HG03064 (cell line): Measurements from ENCODE around the gene ZMYND11.
A peak's percentile ranks its signal among the peaks of the same experiment; 100 is the strongest.

ENCODE experiments used
- ATAC-seq: cut with Tn5 transposase; IDR thresholded peaks from one replicate; pipeline ENCODE4 v1.9.1; 2021; ENCODE audit warnings: low read depth; ENCODE audit not compliant: unreplicated experiment

The ZMYND11 gene

DNA sequence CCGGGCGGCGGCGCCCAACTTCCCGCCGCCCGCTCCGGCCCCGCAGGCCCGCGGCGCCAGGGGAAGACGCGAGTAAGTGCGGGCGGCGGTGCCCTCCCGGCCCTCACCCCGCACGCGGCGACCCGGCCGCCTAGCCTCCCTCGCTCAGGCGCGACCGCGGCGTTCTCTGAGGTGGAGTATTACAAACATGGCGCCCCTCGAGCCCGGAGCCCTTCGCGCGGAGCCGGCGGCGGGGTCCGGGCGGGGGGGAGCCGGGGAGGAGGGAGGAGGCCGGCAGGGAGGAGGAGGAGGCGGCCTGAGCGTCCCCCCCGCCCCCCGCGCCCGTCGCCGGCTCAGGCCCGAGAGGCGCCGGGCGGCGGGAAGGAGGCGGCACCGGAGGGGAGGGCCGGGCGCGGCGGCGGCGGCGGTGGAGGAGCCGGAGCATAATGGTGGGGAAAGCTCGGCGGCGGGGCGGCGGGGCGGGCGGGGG, at the start of gene ZMYND11:
ZMYND11 (plus strand) TSS at position 324 of the 469 bp plus-strand sequence. CDS start 44,558 bp downstream, outside the sequence.
- peak; percentile 44 for ATAC-seq

DNA sequence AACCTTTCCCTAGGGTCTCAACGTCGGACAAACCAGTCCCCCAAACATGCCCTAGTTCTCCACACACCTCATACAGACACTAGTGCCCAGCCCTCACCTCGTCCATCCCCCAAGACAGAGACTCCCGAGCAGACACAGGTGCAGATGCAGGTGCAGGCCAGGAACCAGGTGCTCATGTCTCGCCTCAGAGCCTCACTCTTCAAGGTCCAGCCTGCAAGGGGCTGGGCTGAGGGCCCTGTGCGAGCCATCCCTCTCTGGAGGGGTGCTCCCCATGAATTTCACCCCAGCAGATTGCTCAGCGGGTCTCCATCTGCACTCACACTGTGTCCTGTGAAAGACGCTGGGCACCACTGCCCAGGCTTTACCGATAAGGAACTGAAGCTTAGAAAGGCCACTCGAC, 49.2 kb upstream of the ZMYND11 start:
- no peak for ATAC-seq

DNA sequence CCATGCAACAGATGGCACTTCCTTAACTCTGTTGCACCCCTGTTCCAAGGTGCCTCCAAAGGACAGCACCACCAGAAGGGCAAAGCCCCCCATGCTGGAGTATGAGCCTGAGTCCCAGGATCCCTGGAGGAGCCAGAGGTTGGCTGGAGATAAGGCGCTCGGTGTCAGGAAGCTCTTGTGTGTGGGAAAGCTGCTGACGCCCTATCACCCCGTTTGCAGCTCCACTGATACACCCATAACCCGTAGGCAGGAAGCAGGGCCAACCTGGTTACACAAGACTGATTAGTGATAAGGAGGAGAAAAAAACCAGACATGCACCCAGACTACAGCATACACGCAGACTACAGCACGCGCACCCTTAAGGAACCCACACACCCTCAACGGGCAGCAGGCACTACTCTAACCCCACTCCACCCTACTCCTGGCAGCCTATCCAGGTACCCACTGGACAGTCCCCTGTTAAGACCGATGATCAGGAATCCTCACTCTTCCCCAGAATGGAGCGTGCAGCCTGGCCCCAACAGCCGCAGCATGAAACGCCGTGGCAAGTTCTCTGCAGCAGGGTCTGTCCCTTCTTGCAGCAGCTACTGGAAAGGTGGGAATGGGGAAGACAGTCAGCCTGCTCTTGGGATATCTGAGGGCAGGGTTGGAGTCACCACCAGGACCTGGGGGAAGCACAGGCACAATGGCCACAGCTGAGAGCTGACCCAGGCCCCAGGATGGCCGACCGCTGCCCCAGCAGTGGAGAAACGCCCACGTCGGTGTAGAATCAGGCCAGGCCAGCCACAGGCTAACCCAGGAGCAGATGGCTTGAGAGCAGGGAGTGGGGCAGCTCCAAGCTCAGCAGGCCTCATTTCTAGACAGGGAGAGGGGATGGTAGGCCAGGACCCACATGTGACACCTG, 47.8 kb upstream of the ZMYND11 start:
- ATAC-seq: no peak

DNA sequence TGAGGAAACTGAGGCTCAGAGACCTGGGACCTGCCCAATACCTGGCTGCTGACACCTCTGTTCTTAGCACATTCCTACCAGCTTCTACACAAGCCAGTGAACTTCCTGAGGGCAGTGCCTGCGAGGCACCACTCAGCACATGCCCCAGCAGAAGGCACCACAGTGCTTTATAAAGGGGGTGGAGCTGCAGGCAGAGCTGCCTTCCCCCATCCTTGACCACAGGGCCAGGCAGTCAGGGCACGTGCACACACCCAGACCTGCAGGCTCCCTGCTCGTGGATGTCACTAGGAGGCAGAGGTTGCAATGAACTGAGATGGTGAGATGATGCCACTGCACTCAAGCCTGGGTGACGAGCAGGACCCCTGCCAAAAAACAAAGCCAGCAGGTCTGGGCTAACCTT, 47.0 kb upstream of the ZMYND11 start:
- ATAC-seq: no peak

DNA sequence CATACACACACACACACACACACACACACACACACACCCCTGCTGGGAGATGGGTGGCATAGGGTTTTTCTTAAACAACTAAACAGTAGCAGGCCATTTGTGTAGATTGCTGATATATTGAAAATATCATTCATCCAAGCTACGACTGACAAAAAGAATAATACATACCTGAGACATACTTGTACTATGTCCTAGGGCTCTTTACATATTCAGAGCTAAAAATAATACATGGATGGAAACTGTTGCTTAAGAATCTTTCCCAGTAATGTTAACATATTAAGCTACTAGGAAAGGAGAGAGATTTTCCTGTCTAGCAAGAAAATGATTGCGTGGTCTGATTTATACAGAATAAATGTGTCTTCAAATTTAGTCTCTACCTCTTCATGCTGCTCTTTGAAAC, 46.0 kb upstream of the ZMYND11 start:
- ATAC-seq: no peak

DNA sequence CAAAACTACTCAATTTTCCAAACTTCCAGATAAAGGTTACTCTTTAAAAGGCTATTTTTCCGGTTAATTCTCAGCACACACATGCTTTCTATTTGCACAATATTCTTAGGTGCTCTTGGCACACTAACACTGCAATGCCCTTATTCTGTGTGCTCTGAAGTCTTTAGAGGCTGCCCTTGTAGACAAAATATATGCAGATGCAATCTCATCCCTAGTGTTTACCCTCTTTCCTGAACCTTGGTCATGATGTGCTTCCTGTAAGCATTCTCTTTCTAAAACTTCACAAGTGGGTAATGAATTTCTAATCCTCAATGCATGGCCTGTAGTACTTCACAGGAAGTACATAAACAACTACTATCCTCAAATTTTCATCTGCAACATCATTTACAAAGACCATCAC, 45.1 kb upstream of the ZMYND11 start:
- no peak for ATAC-seq

DNA sequence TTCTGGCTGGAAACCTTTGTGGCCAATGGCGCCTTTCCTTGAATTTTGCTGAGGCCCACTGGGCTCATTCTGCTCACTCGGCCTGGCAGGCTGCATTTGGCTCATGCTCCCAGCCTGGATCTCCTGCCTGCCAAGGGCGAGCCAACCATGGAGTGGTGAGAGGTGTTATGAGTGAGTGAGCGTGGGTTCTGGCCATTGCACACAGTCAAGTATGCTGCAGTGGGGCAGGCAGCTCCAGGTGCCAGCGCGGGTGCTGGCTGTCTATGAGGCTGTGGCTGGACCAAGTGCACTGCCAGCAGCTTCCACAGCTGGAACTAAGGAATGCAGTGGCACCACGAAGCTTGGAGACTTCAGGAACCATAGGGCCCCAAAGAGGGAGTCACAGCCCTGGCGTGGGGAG, 43.9 kb upstream of the ZMYND11 start:
- no peak for ATAC-seq

DNA sequence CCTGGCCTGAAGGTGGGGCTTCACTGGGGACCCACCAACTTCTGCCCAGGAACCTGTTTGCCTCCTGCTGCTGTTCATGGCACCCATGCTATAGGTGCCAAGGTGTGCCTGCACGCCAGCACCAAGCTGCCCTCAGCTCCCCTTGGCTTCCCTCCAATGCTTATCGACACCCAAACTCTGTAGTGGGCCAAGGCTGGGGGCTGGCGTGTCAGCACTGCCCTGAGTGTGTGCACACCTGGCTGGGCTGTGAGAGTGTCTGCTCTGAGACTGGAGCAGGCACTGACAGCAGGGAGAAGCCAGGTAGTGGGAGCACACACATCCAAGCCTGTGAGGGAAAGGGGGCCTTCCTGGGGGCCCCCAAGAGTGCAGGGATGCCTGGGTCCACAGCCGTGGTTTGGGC, 43.1 kb upstream of the ZMYND11 start:
- ATAC-seq: no peak

DNA sequence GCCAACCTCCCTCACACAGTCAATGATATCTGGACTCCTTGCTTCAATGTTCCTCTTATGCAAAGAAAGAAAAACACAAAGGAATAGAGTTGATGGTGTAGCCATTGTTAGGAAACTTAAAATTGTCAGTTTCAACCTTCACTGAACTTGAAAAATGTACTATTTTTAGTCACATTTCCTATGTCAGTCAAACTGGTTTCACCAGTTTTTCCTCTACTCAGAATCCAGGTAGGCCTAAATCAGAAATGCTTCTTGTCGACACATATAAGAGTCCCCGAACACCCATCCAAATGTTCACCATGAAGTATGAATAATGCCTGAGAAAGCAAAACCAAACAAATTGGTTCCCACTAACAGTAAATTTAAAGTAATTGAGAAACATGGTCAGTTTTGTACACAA, 42.4 kb upstream of the ZMYND11 start:
- no peak for ATAC-seq

DNA sequence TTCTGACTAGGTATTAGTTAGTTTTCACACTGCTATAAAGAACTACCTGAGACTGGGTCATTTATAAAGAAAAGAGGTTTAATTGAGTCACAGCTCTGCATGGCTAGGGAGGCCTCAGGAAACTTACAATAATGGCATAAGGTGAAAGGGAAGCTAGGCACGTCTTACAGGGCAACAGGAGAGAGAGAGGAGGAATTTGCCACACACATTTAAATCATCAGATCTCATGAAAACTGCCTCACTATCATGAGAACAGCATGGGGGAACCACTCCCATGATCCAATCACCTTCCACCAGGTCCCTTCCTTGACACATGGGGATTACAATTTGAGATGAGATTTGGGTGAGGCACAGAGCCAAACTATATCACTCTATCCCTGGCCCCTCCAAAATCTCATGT, 40.6 kb upstream of the ZMYND11 start:
- ATAC-seq: no peak

DNA sequence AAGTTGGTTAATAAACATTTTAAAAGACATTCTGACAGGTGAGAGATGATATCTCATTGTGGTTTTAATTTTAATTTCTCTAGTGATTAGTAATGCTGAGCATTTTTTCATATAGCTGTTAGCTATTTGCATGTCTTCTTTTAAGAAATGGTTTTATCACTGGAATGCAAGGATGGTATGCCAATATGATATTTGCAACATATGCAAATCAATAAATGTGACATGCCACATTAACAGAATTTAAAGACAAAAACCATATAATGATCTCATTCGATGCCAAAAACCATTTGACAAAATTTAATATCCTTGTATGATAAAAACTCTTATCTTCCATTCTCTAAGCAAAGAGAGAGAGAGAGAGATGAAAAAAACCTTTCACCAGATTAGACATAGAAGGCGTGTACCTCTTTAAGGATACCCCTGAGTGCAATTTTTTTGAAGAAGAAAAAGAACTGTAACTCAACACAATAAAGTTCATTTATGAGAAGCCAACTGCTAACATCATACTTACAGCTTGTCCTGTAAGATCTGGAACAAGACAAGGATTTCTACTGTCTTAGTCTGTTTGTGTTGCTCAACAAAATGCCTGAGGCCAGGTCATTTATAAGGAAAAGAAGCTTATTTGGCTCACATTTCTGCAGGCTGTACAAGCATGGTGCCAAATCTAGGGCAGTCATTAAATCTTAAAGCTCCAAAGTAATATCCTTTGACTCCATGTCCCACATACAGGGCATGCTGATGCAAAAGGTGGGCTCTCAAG, 39.7 kb upstream of the ZMYND11 start:
- no peak for ATAC-seq

DNA sequence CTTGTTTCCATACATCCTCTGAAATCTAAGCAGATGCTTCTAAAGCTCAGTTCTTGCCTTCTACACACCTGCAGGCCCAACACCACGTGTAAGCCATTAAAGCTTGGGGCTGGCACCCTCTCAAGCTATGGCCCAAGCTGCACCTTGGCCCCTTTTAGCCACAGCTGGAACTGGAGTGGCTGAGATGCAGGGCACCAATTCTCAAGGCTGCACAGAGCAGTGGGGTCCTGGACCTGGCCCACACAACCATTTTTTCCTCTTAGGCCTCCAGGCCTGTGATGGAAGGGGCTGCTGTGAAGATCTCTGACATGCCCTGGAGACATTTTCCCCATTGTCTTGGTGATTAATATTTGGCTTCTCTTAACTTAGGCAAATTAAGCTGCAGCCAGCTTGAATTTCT, 38.8 kb upstream of the ZMYND11 start:
- ATAC-seq: no peak

DNA sequence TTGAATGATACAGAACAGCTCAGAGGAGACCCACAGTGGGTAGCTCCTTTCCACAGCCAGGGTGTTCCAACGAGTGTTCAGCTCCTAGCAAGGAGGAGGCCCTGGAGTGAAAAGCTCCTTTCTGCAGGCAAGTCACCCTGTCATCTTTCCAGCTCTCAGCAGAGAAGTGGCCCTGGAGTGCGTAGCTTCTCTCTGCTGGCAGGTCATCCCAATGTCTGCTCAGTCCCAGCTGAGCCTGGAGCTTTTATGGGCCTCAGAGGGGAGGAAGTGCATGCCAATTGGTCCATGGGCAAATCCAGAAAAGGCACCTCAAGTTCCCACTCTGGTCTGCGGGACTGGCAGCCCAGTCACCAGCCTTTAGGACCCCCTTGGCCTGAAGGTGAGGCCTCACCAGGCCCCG, 30.8 kb upstream of the ZMYND11 start:
- ATAC-seq: no peak

DNA sequence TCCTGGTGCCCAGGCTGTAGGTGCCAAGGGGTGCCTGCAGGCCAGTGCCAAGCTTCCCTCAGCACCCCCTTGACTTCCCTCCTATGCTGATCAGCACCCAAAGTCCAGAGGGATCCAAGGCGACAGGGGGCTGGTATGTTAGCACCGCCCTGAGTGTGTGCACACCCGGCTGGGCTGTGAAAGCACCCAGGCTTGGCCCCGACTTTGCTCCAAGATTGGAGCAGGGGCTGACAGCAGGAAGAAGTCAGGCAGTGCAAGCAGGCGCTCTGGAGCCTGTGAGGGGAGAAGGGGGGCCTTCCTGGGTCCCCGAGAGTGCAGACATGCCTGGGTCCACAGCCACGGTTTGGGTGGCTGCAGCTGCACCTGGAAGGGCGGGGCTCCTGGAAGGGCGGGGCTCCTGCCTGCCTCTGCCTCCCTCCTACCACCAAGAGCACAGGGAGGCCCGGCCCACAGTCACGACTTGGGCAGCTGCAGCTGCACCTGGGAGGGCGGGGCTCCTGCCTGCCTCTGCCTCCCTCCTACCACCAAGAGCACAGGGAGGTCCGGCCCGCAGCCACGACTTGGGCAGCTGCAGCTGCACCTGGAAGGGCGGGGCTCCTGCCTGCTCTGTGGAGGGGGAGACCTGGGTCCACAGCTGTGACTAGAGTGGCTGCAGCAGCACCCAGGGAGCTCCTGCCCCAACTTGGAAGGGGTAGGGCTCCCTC, 30.2 kb upstream of the ZMYND11 start:
- ATAC-seq: no peak

DNA sequence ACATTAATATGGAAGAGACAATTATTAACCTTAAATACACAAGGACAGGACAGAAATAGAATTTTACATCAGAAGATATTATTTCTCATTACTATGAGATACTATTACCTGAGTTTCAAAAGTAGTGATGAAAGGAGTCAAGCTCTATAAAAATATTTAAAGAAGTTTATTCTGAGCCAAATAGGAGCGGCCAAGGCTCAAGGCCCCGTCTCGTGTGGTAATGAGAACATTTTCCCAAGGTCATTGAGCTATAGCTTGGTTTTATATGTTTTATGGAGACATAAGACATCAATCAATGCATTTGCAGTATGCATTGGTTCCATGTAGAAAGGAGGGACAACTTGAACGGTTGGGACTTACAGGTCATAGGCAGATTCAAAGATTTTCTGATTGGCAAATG, 29.4 kb upstream of the ZMYND11 start:
- no peak for ATAC-seq

DNA sequence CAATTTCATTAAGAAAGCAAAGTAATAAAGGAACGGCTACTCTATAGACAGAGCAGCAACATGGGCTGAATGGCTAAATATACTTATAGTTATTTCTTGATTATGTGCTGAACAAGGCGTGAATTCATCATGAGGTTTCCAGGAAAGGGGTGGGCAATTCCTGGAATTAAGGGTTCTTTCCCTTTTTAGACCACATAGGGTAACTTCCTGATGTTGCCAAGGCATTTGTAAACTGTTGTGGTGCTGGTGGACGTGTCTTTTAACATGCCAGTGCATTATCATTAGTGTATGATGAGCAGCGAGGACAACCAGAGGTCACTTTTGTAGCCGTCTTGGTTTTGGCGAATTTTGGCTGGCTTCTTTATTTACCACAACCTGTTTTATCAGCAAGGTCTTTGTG, 28.5 kb upstream of the ZMYND11 start:
- no peak for ATAC-seq

DNA sequence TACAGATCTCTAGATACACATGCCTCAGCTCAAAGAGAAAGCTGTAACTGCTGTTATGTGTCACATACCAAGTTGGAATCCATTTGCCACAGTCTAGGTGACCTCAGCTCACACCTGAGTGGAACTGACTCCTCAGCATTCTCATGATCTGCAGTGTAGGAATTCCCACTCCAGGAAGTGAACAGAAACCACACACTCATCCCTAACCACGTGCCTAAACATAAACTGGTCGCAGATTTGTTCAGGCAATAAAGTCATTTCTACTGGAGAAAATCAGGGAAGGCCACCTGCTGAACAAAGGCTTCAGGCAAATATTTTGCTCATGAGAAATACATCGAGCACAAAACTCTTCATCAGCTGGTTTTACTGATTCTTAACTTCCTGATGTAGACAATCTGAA, 23.0 kb upstream of the ZMYND11 start:
- no peak for ATAC-seq

DNA sequence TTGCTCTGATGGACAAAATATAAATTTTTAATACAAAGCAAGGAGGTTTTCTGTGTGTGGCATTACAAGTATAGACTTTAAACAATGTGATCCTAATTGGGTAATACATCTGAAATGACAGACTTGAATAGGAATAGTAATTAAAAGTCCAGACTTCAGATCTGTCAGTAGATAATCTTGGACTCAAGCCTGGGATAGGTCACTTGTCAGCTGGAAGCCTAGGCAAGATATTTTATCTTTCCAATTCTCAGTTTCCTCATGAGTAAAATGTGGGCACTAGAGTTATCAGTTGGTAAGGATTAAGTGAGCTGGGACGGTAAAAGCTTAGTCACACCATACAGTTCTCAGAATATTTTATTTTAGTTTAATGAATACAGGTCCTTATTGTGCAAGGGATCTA, 10.4 kb upstream of the ZMYND11 start:
- ATAC-seq: no peak

DNA sequence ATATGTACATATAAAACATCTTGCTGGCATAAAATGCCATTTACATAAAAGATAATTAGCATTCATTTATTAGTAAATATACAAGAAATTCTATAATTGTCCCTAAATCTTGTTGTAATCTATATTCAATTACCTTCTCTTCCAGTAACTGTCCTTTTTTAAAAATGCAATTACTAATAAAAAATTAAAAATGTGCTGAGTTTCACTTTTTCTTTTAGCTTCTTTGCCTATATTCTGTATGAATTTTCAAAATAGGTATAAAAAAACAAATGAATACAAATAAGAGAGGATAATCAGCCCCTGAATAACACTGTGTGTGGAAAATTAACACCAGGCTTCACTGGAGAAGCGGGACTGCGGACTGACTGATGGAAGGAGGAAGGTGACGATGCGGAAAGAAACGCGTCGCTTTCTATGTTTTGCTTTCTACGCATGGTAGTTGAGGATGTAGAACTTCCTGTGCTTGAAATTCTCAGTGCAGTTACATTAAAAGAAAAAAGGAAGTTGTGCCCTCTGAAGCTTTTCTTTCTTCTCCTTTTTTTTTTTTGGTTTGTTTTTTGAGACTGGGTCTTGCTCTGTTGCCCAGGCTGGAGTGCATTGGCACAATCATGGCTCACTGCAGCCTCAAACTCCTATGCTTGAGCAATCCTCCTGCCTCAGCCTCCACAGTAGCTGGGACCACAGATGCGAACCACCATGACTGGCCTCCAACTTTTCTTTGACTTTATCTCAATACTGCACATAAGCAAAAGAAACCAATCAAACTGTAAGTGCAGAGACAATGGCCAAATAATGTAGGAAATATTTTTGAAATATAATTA, 7.4 kb upstream of the ZMYND11 start:
- ATAC-seq: peak; percentile 85

DNA sequence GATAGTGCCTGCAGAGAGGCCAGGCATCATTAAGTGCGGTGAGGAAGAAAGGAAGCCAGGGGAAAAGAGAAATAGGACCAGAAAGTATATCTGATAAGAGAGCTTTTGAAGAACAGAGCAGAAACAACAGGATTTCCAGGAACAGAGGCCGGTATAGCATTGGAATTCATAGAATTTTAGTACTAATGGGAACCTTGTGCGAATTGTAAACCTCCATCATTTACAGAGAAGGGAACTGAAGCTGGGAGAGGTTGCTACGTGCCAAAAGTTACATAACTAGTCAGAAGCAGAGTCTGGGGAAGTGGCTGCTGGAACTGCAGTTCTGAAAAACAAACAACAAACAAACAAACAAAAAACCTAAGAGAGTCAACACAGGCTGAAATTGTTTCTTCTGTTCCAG, 5.4 kb upstream of the ZMYND11 start:
- no peak for ATAC-seq
